H9 (cell line): ENCODE data around the gene TOM1L2. TPM values are rescaled to one million over a fixed set of nuclear protein-coding genes. Genes with fewer than 3 reads are reported as not detected.

Source experiments
- DNase-seq: peaks from one replicate; pipeline ENCODE4 v3.0.0-alpha.2; 2017
- H2AFZ ChIP-seq: one replicate; pipeline ENCODE4 v1.6.1; 2013; ENCODE audit warnings: mild to moderate bottlenecking, low read length, control low read depth, moderate library complexity
- H2AK5ac ChIP-seq: 2 replicates; pipeline ENCODE4 v1.6.1; 2013; ENCODE audit warnings: low read length, control low read depth, mixed read lengths; ENCODE audit not compliant: insufficient read length
- H2BK120ac ChIP-seq: one replicate; pipeline ENCODE4 v1.6.1; 2013; ENCODE audit warnings: low read depth, mild to moderate bottlenecking, low read length, control low read depth, inconsistent platforms; ENCODE audit not compliant: poor library complexity, severe bottlenecking
- H2BK12ac ChIP-seq: 2 replicates; pipeline ENCODE4 v1.6.1; 2013; ENCODE audit warnings: low read length, control low read depth, mixed read lengths, low read depth; ENCODE audit not compliant: insufficient read length
- H2BK15ac ChIP-seq: 2 replicates; pipeline ENCODE4 v1.6.1; 2013; ENCODE audit warnings: low read depth, low read length, control low read depth
- H2BK20ac ChIP-seq: one replicate; pipeline ENCODE4 v1.6.1; 2013; ENCODE audit warnings: low read depth, mild to moderate bottlenecking, low read length, control low read depth, inconsistent platforms; ENCODE audit not compliant: poor library complexity, severe bottlenecking
- H2BK5ac ChIP-seq: 2 replicates; pipeline ENCODE4 v1.6.1; 2013; ENCODE audit warnings: low read length, control low read depth, mixed read lengths; ENCODE audit not compliant: insufficient read length
- H3K14ac ChIP-seq: 2 replicates; pipeline ENCODE4 v1.6.1; 2013; ENCODE audit warnings: low read length, control low read depth; ENCODE audit not compliant: insufficient read depth
- H3K18ac ChIP-seq: 2 replicates; pipeline ENCODE4 v1.6.1; 2013; ENCODE audit warnings: low read depth, mild to moderate bottlenecking, mixed read lengths, low read length, control low read depth; ENCODE audit not compliant: insufficient read length
- H3K23ac ChIP-seq: 2 replicates; pipeline ENCODE4 v1.6.1; 2013; ENCODE audit warnings: low read length, control low read depth, mixed read lengths, low read depth; ENCODE audit not compliant: insufficient read length
- H3K23me2 ChIP-seq: 2 replicates; pipeline ENCODE4 v1.6.1; 2013; ENCODE audit warnings: low read depth, mild to moderate bottlenecking, mixed read lengths, low read length, control low read depth; ENCODE audit not compliant: insufficient read length, poor library complexity, severe bottlenecking
- H3K27ac ChIP-seq: 2 replicates; pipeline ENCODE4 v1.5.1; 2013; ENCODE audit warnings: low read length, control low read depth, mixed read lengths, low read depth; ENCODE audit not compliant: insufficient read length
- H3K27me3 ChIP-seq: 2 replicates; pipeline ENCODE4 v1.6.1; 2013; ENCODE audit warnings: low read length, control low read depth, inconsistent platforms; ENCODE audit not compliant: insufficient read depth
- H3K4ac ChIP-seq: 2 replicates; pipeline ENCODE4 v1.6.1; 2013; ENCODE audit warnings: low read depth, mild to moderate bottlenecking, control low read depth, inconsistent platforms, low read length, moderate library complexity
- H3K4me1 ChIP-seq: 2 replicates; pipeline ENCODE4 v1.6.1; 2013; ENCODE audit warnings: low read length, control low read depth, inconsistent platforms; ENCODE audit not compliant: insufficient read depth
- H3K4me2 ChIP-seq: 2 replicates; pipeline ENCODE4 v1.6.1; 2013; ENCODE audit warnings: low read length, control low read depth, mixed read lengths; ENCODE audit not compliant: insufficient read length, insufficient read depth
- H3K56ac ChIP-seq: 2 replicates; pipeline ENCODE4 v1.6.1; 2013; ENCODE audit warnings: low read depth, mild to moderate bottlenecking, mixed read lengths, low read length, control low read depth; ENCODE audit not compliant: insufficient read length
- H3K79me1 ChIP-seq: 2 replicates; pipeline ENCODE4 v1.6.1; 2013; ENCODE audit warnings: low read depth, mild to moderate bottlenecking, moderate library complexity, low read length, control low read depth, inconsistent platforms; ENCODE audit not compliant: insufficient read depth, poor library complexity, severe bottlenecking
- H3K79me2 ChIP-seq: 2 replicates; pipeline ENCODE4 v1.6.1; 2013; ENCODE audit warnings: low read length, control low read depth, inconsistent platforms; ENCODE audit not compliant: insufficient read depth
- H3K9ac ChIP-seq: 2 replicates; pipeline ENCODE4 v1.6.1; 2013; ENCODE audit warnings: low read length, control low read depth, mixed read lengths; ENCODE audit not compliant: insufficient read length; ENCODE audit errors: extremely low read depth
- H3K9me3 ChIP-seq: one replicate; pipeline ENCODE4 v1.6.1; 2013; ENCODE audit warnings: low read depth, low read length, inconsistent platforms; ENCODE audit not compliant: control insufficient read depth
- H3T11ph ChIP-seq: one replicate; pipeline ENCODE4 v1.6.1; 2013; ENCODE audit warnings: mild to moderate bottlenecking, low read length, control low read depth, inconsistent platforms
- H4K20me1 ChIP-seq: one replicate; pipeline ENCODE4 v1.6.1; 2013; ENCODE audit not compliant: control insufficient read depth, insufficient read length, insufficient read depth
- H4K5ac ChIP-seq: 2 replicates; pipeline ENCODE4 v1.6.1; 2013; ENCODE audit warnings: low read depth, mild to moderate bottlenecking, mixed read lengths, low read length, control low read depth; ENCODE audit not compliant: insufficient read length
- H4K8ac ChIP-seq: replicated peaks from 2 replicates; pipeline ENCODE4 v1.6.1; 2013; ENCODE audit warnings: low read length, control low read depth, mixed read lengths, low read depth; ENCODE audit not compliant: insufficient read length
- H4K91ac ChIP-seq: 2 replicates; pipeline ENCODE4 v1.6.1; 2013; ENCODE audit warnings: low read depth, mild to moderate bottlenecking, moderate library complexity, mixed read lengths, low read length, control low read depth; ENCODE audit not compliant: insufficient read length
- H3K27ac Mint-ChIP-seq, 3 experiments: 2 replicates in 2 of 3; 3 replicates in 1 of 3; pipeline ENCODE4 v1.8.0; 2020 to 2021; ENCODE audit warnings: mixed read lengths in 3 of 3, mild to moderate bottlenecking in 1 of 3, moderate library complexity in 1 of 3
- H3K27me3 Mint-ChIP-seq: 2 replicates; pipeline ENCODE4 v1.8.0; 2021; ENCODE audit warnings: low read depth, mild to moderate bottlenecking, moderate library complexity, mixed read lengths
- H3K36me3 Mint-ChIP-seq, 3 experiments: 2 replicates in 2 of 3; 3 replicates in 1 of 3; pipeline ENCODE4 v1.8.0; 2020 to 2021; ENCODE audit warnings: low read depth in 3 of 3, mixed read lengths in 3 of 3; ENCODE audit not compliant: insufficient read depth in 1 of 3
- H3K4me1 Mint-ChIP-seq, 2 experiments: 2 replicates each; pipeline ENCODE4 v1.8.0; 2020; ENCODE audit warnings: mixed read lengths in 2 of 2
- H3K4me3 Mint-ChIP-seq, 2 experiments: 2 replicates in 1 of 2; 3 replicates in 1 of 2; pipeline ENCODE4 v1.8.0; 2020 to 2021; ENCODE audit warnings: mild to moderate bottlenecking in 2 of 2, mixed read lengths in 2 of 2, moderate library complexity in 1 of 2
- H3K9me3 Mint-ChIP-seq, 2 experiments: 2 replicates in 1 of 2; 3 replicates in 1 of 2; pipeline ENCODE4 v1.8.0; 2020; ENCODE audit warnings: mild to moderate bottlenecking in 2 of 2, mixed read lengths in 2 of 2, moderate library complexity in 1 of 2
- WGBS: extraction: QIAGEN DNeasy Blood & Tissue Kit; methylation state at CpG from one replicate; pipeline ENCODE4 v1.1.7; 2013; ENCODE audit warnings: missing lambda C conversion rate, low lambda C conversion rate, mixed read lengths; ENCODE audit not compliant: insufficient read length; ENCODE audit errors: extremely low coverage; 5-methylcytosine and 5-hydroxymethylcytosine counted together
- total RNA-seq: library from RNA; stranded (reverse); gene quantifications from 2 replicates; pipeline ENCODE4 v1.2.1, GENCODE V29; 2021
- TF ChIP-seq, protein P1 (sequence below): fragments of 200-600 bp; sonication (generic); conservative IDR thresholded peaks from 3 replicates; pipeline ENCODE4 v1.8.0; 2021; ENCODE audit warnings: antibody characterized with exemption, mild to moderate bottlenecking

The TOM1L2 gene
- total RNA-seq, 1 experiment from 2014 or later, result 4.6 TPM

GRCh38 chr17:17896746-17897145 lies 75.5 kb downstream of the TOM1L2 start:
- TF ChIP-seq, protein P1, sequence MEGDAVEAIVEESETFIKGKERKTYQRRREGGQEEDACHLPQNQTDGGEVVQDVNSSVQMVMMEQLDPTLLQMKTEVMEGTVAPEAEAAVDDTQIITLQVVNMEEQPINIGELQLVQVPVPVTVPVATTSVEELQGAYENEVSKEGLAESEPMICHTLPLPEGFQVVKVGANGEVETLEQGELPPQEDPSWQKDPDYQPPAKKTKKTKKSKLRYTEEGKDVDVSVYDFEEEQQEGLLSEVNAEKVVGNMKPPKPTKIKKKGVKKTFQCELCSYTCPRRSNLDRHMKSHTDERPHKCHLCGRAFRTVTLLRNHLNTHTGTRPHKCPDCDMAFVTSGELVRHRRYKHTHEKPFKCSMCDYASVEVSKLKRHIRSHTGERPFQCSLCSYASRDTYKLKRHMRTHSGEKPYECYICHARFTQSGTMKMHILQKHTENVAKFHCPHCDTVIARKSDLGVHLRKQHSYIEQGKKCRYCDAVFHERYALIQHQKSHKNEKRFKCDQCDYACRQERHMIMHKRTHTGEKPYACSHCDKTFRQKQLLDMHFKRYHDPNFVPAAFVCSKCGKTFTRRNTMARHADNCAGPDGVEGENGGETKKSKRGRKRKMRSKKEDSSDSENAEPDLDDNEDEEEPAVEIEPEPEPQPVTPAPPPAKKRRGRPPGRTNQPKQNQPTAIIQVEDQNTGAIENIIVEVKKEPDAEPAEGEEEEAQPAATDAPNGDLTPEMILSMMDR, result no peak
- H4K20me1 ChIP-seq, result no peaks in the 10 kb centered on the region
- no peak overlapping the region for H3K9ac ChIP-seq
- no peaks in the 10 kb centered on the region for H3K79me2 ChIP-seq
- H2AFZ ChIP-seq, result no peak overlapping the region
- no peak overlapping the region for H4K8ac ChIP-seq
- H3K4me1 ChIP-seq, result no peaks in the 10 kb centered on the region
- Mint-ChIP-seq H3K27ac (peak overlapping the region in 1 of 3 experiments; percentile 34; a peak in 1 of 7 replicates), H3K4me1 (peaks cover 12 to 17% of the 10 kb centered on the region in 2 experiments), H3K4me3 (no peak overlapping the region), H3K36me3 (no peaks in the 10 kb centered on the region), H3K9me3 (no peaks in the 10 kb centered on the region), H3K27me3 (no peaks in the 10 kb centered on the region)
- H2BK15ac ChIP-seq, result no peak overlapping the region
- H3K27me3 ChIP-seq, result no peaks in the 10 kb centered on the region
- no peak overlapping the region for H2BK120ac ChIP-seq
- no peak overlapping the region for H2BK12ac ChIP-seq
- no peak overlapping the region for H2BK5ac ChIP-seq
- no peak overlapping the region for H3K27ac ChIP-seq
- no peak overlapping the region for H3K56ac ChIP-seq
- no peak overlapping the region for H3T11ph ChIP-seq
- no peak for DNase-seq
- no peak overlapping the region for H2BK20ac ChIP-seq
- no peak overlapping the region for H3K4ac ChIP-seq
- no peak overlapping the region for H4K5ac ChIP-seq
- no peaks in the 10 kb centered on the region for H3K23me2 ChIP-seq
- H2AK5ac ChIP-seq, result no peak overlapping the region
- H4K91ac ChIP-seq, result no peak overlapping the region
- H3K79me1 ChIP-seq, result no peaks in the 10 kb centered on the region
- no peaks in the 10 kb centered on the region for H3K9me3 ChIP-seq
- H3K14ac ChIP-seq, result no peak overlapping the region
- H3K18ac ChIP-seq, result no peak overlapping the region
- H3K23ac ChIP-seq, result no peak overlapping the region
- H3K4me2 ChIP-seq, result no peak overlapping the region
- no CpG with 5 or more reads among the region's 8 CpGs for WGBS
